Measurements from ENCODE around the gene LSAMP.
A peak's percentile ranks its signal among the peaks of the same experiment; 100 is the strongest.
"Not testable (repeated sequence)": the region's sequence is repeated elsewhere in the genome, so short reads cannot be mapped to it uniquely, and the experiment has no call there.

LSAMP gene

DNA sequence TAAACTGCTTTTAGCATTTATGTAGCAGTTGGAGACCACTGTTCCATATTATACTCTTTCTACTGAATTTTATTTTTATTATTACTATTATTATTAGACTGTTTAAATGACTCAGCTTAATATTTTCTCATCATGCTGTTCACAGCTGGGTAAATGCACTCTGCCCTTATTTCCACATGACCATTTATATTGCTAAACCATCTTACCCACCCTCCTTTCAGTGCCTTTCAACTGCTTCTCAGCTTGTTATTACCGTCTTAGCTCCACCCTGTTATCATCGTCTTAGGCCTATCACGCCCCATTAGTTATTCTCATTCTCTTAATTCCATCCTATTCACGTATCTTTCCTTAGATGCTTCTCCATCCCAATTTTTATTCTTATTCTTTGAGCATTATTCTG is 609.3 kb downstream of the LSAMP start:
- DNase-seq (ENCODE audit: low spot score): no peak

GRCh38 chr3:115834068-115834467 is 611.2 kb downstream of the LSAMP start:
- no peak for DNase-seq (ENCODE audit: low spot score)

DNA sequence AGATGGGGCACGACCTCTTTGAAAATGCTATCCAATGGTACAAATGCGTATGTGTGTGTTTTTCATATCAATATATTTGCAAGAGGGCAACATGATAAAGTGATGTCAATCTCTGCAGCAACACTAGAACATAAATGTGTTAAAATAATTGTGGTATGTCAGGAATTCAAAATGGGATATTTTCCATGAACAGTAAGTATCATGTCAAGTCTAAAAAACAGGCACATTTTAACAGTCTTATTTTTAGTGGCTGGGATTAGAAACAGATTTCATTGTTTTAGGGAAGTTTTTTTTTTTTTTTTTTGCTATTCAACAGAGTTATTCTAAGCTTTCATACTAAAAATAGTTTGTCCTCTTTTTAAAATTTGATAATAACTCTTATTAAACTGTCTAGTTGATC is 612.2 kb downstream of the LSAMP start:
- DNase-seq (ENCODE audit: low spot score): no peak

DNA sequence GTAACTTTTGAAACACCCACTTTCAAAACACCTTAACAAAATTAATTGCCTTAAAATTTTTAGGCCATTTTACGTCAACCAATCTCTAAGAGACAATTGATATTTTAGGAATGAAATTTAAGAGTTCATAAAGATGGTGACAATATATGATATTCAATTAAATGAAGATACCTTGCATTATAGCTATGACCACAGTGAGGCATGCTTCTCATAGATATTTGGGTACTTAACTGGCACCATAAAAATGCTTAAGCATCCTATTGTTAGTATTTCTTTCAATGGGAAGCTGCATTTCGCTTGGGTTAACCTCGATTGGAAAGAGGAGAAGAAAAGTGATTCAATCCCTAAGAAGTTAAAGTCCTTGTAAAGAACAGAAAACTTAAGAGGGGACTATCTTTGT is 613.0 kb downstream of the LSAMP start:
- DNase-seq (ENCODE audit: low spot score): no peak

- DNase-seq (ENCODE audit: low spot score): no peak
Measured at GRCh38 chr3:115831864-115832263, 613.4 kb downstream of the LSAMP start.

DNA sequence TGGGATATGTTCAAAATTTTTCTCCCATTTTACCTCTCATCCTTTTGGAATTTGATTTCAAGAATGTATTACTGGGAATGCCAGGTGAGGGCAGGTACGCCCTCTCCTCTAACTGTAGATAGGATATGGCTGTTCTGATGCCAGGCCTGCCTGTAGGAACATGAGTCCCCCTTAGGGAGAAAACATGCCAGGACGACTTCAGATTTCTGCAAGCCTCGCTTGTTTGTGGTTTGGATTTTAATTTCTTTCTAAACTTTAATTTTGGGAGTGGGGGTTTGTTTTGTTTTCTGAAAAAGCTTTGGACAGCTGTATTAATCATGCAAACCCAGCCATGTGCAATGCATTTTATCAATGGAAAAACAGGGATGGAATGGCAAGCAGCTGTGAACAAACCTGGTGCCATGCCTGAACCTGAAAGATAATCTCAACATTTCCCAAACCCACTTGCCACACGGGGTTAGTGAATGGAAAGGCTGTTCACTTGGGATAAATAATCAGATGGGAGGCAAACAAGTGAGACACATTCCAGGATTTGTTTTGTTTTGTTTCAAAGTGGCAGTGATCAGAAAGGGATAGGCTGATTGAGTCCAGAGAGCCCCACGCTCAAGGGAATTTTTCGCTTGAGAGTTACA is 614.4 kb downstream of the LSAMP start:
- DNase-seq (ENCODE audit: low spot score): no peak

GRCh38 chr3:115828401-115828800 is 616.9 kb downstream of the LSAMP start:
- no peak for DNase-seq (ENCODE audit: low spot score)

DNA sequence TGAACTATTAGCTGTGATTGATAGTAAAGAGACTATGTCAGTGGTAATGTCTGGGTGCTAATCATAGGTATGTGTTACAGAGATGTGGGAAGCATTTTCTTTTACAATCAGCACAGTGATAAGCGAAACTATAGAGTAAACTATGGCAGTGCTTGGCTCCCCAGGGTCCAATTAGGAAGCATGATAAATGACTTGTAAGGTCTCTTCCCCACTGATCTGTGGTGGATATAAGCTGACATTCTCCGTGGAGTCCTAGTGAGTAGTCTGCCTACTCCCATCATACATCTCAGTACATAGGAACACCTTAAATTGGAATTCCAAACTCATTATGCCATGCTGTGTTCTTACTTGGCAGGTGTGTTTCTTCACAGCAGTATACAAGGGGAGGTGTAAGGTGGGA is 617.8 kb downstream of the LSAMP start:
- DNase-seq (ENCODE audit: low spot score): no peak

- no peak for DNase-seq (ENCODE audit: low spot score)
Measured at GRCh38 chr3:115825046-115825445, 620.2 kb downstream of the LSAMP start.

GRCh38 chr3:115823083-115823482 is 622.2 kb downstream of the LSAMP start:
- DNase-seq (ENCODE audit: low spot score): no peak

DNA sequence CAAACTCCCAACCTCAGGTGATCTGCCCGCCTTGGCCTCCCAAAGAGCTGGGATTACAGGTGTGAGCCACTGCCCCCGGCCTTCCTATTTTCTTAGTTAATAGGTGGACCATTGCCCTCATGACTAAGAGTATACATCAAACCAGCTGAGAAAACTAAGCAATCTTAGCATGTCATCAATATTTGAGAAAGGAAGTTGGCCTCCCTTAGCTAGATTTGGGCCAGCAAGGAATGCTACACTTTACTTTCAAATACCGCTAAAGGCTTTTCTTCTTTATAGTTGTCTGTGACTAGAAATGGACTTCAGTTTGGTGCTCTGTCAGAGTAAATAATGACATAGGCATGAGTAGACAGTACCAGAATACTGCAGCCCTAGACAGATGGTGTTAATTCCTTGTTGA is 622.7 kb downstream of the LSAMP start:
- DNase-seq (ENCODE audit: low spot score): no peak

- peak; percentile 43 for DNase-seq (ENCODE audit: low spot score)
Measured at GRCh38 chr3:115819785-115820384, 625.4 kb downstream of the LSAMP start.

DNA sequence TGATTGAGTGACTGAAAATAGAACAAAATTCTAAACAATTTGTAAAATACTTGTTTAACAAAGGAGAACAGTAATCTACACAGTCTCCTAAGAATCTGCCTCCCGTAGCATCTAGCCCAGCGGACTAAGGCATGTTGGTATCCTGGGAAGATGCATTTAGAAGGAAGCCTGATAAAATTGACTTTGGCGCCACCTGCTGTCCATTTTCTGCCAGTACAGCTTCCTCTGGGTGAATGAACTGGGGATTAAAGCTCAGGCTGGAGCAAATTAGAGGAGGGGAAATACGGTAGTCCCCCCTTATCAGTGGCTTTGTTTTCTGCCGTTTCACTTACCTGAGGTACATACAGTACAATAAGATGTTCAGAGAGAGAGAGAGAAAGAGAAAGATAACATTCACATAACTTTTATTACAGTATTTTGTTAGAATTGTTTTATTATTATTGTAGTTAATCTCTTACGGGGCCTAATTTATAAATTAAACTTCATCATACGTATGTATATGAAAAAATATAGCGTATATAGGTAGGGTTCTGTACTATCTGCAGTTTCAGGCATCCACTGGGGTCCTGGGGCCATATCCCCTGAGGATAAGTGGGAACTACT is 630.4 kb downstream of the LSAMP start:
- peak; percentile 64 for DNase-seq (ENCODE audit: low spot score)

GRCh38 chr3:115814006-115814405 is 631.3 kb downstream of the LSAMP start:
- no peak for DNase-seq (ENCODE audit: low spot score)

DNA sequence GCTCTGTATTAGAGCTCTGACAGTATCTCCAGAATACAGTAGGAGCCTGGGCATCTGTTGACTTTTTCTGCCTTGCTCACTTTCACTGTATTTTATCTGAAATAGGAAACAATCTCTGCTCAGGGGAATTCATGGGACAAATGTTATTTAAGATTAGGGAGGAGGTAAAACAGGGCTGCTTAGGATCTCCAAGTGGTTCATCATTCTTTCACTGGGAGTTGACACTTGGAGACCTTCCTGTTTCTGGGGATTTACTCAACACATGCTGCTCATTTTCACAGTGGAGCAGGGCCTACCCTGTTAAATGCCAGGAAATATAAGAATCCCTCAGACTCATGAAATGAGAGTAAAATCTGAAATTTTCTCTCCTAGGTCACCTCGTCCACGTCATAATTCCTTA is 636.5 kb downstream of the LSAMP start:
- DNase-seq (ENCODE audit: low spot score): no peak

DNA sequence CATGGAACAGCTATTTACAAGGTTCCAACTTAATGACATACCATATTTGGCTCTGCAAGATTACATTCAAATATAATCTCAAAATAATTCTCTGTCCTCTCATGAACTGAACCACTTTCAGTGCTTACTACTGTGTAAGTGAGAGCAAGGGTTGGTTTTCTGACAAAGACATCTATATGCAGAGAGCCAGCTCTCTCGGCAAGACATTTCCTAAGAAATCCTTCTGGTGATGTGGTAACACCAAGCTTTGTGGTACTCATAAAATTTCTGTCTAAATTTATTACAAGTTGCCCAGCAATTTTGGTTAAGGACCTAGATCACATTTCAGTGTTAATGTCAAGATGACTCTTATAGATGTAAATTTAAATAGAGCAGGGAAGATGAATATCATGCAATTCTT is 637.0 kb downstream of the LSAMP start:
- DNase-seq (ENCODE audit: low spot score): no peak

DNA sequence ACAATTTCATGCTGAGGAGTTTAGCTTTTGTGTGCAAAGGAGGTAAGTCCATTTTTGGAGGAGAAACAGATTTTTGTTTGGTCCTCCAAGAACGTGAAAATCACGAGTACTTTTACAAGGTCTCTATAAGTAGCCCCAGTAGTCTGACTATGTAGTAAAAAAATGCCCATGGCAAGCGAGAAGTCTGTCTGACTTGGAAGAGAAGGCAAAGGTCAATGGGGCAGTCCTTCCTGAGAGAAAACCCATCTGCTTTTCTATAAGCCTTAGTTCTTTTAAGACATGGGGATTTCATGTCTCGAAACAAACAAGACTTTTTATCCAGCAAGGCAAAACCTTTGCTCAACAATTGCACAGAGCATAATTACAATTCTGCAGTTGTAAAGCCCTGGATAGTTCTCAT is 638.8 kb downstream of the LSAMP start:
- DNase-seq (ENCODE audit: low spot score): no peak

DNA sequence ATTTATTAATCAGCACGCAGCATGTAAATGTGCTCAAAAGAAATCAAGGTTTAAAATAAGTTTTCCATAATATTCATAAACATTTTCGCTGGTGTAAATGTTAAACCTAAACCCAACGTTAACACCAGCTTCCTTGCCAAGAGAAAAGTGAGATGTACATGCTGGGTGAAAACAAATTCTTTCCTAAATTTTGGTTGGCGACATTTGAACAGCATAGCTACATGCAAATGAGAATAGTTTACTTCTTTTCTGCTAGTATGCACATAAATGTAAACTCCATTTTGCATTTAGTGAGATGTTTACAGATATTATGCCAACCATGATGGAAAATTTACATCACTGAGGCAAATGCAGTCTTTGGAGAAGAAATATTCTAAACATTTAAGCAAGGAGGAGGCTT is 639.8 kb downstream of the LSAMP start:
- no peak for DNase-seq (ENCODE audit: low spot score)

GRCh38 chr3:115804713-115805119 is 640.6 kb downstream of the LSAMP start:
- no peak for DNase-seq (ENCODE audit: low spot score)

DNA sequence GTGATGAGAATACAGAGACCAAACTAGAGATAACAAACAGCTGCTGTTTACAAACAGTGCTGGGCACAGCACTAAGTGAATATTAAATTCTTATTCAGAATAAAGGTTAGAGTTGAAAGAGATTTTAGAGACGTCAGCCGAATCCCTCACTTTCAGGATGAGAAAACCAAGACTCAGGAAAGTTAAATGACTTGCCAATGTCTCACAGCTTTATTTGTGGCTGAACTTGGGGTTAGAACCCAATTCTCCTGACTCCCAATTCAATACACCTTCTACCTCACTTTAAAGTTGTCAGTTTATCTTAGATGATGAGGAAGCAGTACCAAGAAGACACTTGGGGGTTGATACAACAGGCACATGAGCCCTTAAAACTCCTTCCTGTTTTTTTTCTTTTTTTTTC is 641.1 kb downstream of the LSAMP start:
- no peak for DNase-seq (ENCODE audit: low spot score)

- no peak for DNase-seq (ENCODE audit: low spot score)
Measured at GRCh38 chr3:115803661-115804060, 641.6 kb downstream of the LSAMP start.

- DNase-seq (ENCODE audit: low spot score): no peak
Measured at GRCh38 chr3:115800489-115801075, 644.7 kb downstream of the LSAMP start.

DNA sequence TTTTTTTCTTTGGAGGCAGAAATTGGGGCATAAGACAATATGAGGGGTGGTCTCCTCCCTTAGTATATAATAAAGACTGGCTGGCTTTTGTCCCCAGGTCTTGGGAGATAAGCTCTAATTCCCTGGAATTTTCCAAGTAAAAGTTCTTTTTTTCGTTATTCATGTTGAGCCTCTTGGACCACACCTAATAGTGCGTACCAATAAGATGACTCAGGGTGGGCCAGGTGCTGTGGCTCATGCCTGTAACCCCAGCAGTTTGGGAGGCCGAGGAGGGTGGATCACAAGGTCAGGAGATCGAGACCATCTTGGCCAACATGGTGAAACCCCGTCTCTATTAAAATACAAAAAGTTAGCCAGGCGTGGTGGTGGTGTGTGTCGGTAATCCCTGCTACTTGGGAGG is 645.2 kb downstream of the LSAMP start:
- DNase-seq (ENCODE audit: low spot score): not testable (repeated sequence)
